Inflammatory macrophage treated with lipopolysaccharide for 4 hours (primary cell): ENCODE data around the gene PPP1R1C.
"Not testable (repeated sequence)": the region's sequence is repeated elsewhere in the genome, so short reads cannot be mapped to it uniquely, and the experiment has no call there.

Experiments used
- DNase-seq: peaks from one replicate; pipeline ENCODE4 v3.0.0-alpha.2; 2020

The PPP1R1C gene

GRCh38 chr2:182015334-182016109, 29.9 kb downstream of the PPP1R1C start:
- no peak for DNase-seq

- no peak for DNase-seq
Observed at GRCh38 chr2:182018218-182018617, 32.6 kb downstream of the PPP1R1C start.

GRCh38 chr2:182019731-182020130, 34.1 kb downstream of the PPP1R1C start:
- DNase-seq = no peak

- no peak for DNase-seq
Observed at GRCh38 chr2:182020286-182021070, 34.8 kb downstream of the PPP1R1C start.

DNA sequence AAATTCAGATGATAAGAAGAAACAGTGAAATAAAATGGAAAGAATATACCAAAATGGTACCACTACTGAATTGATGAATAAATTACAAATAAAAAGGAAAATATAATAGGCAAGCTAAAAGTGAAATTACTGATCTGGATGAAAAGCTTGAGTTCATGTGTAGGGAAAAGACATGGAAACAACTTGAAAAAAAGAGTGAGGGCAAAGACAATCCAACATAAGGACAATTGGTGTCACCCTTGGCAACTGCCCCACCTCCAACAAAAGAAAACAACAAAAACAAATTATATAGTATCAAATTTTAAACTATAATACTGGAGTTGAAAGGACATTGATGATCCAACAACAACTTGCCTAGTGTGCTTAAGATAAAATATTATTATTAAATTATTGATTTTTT, 37.6 kb downstream of the PPP1R1C start:
- DNase-seq = no peak

GRCh38 chr2:182030875-182031274, 45.2 kb downstream of the PPP1R1C start:
- not testable (repeated sequence) for DNase-seq

GRCh38 chr2:182031956-182032355, 46.3 kb downstream of the PPP1R1C start:
- no peak for DNase-seq

GRCh38 chr2:182033449-182033848, 47.8 kb downstream of the PPP1R1C start:
- DNase-seq = no peak

GRCh38 chr2:182038576-182038975, 52.9 kb downstream of the PPP1R1C start:
- no peak for DNase-seq

GRCh38 chr2:182043021-182043420, 57.4 kb downstream of the PPP1R1C start:
- no peak for DNase-seq

DNA sequence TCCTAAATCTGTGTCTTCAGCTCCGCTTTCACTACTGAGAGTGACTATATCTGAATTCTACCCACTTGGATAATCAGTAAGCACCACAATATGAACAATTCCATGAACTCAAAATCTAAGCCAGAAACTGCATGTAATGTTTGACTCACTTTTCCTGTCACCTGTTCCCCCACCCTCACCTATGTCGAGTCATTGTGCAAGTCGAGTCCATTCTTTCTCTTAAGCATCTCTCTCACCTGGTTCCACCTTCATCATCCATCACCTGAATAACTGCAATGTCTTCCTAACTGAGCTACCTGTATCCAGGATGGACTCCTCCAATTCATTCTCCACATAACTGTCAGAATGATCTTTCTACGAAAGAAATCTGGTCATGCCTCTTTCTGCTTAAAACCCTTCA, 58.2 kb downstream of the PPP1R1C start:
- no peak for DNase-seq

- no peak for DNase-seq
Observed at GRCh38 chr2:182047544-182047943, 61.9 kb downstream of the PPP1R1C start.

- no peak for DNase-seq
Observed at GRCh38 chr2:182048088-182048487, 62.4 kb downstream of the PPP1R1C start.

- DNase-seq = no peak
Observed at GRCh38 chr2:182048621-182049020, 63.0 kb downstream of the PPP1R1C start.

- no peak for DNase-seq
Observed at GRCh38 chr2:182049372-182050148, 63.9 kb downstream of the PPP1R1C start.

DNA sequence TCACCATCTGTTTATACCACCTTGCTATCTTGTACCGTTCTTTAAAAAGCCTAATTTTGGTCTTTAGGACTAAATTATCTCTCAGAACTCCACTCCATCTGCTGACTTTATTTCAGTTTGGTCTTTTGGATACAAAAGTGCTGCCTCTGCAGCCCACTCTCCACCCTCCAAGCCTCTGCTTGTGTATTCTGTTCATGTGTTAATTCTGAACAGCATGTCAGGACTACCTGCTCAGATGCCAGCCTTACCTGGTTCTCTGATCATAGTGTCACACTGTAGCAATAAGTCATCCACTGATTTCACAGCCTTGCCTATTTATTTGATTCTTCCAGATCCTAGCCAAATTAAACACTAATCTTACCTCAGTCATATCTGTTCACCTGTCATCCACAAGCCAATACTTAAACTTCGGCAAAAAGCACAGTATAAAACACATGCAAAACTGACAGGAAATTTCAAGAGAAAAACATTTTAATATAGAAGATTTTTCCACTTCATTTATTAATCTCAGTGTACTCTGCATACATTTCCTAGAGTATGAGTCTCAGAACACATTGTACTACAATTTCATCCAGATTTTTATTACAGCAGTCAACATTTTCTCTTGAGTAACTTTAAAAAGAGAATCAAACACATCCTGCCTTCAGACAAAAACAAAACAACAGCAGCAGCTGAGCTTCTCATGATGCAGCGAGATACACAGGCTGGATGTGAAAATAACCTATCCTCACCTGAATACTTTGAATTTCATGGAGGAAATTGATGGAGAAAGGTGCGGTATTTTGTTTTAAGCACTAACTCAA, 64.9 kb downstream of the PPP1R1C start:
- no peak for DNase-seq

GRCh38 chr2:182055993-182056392, 70.3 kb downstream of the PPP1R1C start:
- DNase-seq = no peak

GRCh38 chr2:182057002-182057401, 71.3 kb downstream of the PPP1R1C start:
- no peak for DNase-seq

GRCh38 chr2:182058056-182058455, 72.4 kb downstream of the PPP1R1C start:
- DNase-seq = no peak

GRCh38 chr2:182061739-182062138, 76.1 kb downstream of the PPP1R1C start:
- DNase-seq = no peak

- DNase-seq = no peak
Observed at GRCh38 chr2:182062329-182062972, 76.8 kb downstream of the PPP1R1C start.
